ENCODE results near the gene FBN1. TPM values are rescaled to one million over a fixed set of nuclear protein-coding genes. Genes with fewer than 3 reads are reported as not detected.

Gene FBN1
- total and polyA plus RNA-seq, 2 of the 13 experiments (the other 11 are each of a cell fraction or from before 2014, with no cell fraction given), result 1.5 to 3.0 TPM

DNA sequence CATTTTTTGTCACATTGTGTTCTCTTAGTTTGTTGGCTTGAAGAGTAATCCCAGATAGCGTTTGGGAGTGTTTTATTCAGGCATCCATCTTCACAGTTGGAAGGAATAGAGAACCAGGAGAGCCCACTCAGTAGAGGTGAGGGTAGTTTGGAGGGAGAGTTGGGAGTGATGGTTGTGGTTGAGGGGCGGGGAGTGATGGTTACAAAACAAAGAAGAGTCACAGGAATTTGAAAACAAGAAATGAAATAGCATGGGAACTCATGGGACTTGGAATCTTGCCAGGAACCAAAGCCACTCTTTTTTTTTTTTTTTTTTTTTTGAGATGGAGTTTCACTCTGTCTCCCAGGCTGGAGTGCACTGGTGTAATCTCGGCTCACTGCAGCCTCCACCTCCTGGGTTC is 278.0 kb downstream of the FBN1 start:
- Histone ChIP-seq H3K4me1 (ENCODE audit: insufficient read depth, low read length) (no peaks in the 10 kb centered on the region), H3K9me3 (ENCODE audit: low read length) (no peaks in the 10 kb centered on the region), H3K4me2 (ENCODE audit: low read depth, low read length) (no peak overlapping the region), H4K20me1 (ENCODE audit: insufficient read depth, low read length) (no peaks in the 10 kb centered on the region), H3K27ac (ENCODE audit: extremely low read length, insufficient read depth, low read length) (no peak overlapping the region), H3K9ac (ENCODE audit: insufficient read depth, low read depth, low read length) (no peak overlapping the region), H3K4me3 (replicated peaks in 1 of 3; ENCODE audit: insufficient read depth in 1 of 3, low read depth in 2 of 3, low read length in 3 of 3) (no peak overlapping the region), H3K27me3 (ENCODE audit: control insufficient read depth in 1 of 2, insufficient read depth in 2 of 2, low read length in 2 of 2) (no peaks in the 10 kb centered on the region), H2AFZ (ENCODE audit: low read length) (no peak overlapping the region), H3K79me2 (ENCODE audit: insufficient read depth, low read length) (no peaks in the 10 kb centered on the region), H3K36me3 (replicated peaks in 1 of 2; ENCODE audit: control insufficient read depth in 1 of 2, insufficient read depth in 2 of 2, low read length in 2 of 2) (no peaks in the 10 kb centered on the region)
- ATAC-seq (no peak), DNase-seq (ENCODE audit: low spot score) (no peak), FAIRE-seq (no peak)
- POLR2A ChIA-PET, result no interaction called here
- CTCF ChIA-PET (ENCODE audit: low intra/inter-chr PET ratio, low total read pairs), result no interaction called here
- BruUV-seq (replicated peaks), result no TSS peak
- in situ Hi-C loops (cut with HindIII; ENCODE audit: extremely low pct_ligation_motif_present, low pct_unique_long_range_greater_than_20kb) (loop anchor here (25.0 kb wide), 1 partner anchor 470 kb away; no protein-coding TSS in a partner anchor), intact Hi-C loops (cut with micrococcal nuclease; ENCODE audit: unreplicated experiment) (loop anchor here (5.0 kb wide), 1 partner anchor 140 kb away; no protein-coding TSS in a partner anchor)
- WGBS (ENCODE audit: low lambda C conversion rate), result 6% methylated on average over 3 of the region's 3 CpGs
- TF ChIP-seq SRF (IDR thresholded peaks at IDR 0.05; ENCODE audit: low read depth, low read length) (no peak), ZNF333 (CRISPR knock-in tag; IDR thresholded peaks at IDR 0.05; ENCODE audit: borderline replicate concordance) (no peak), REL (CRISPR knock-in tag; conservative IDR thresholded peaks at IDR 0.05) (no peak), TP53 (CRISPR knock-in tag; conservative IDR thresholded peaks at IDR 0.05) (no peak), ATF1 (CRISPR knock-in tag; IDR thresholded peaks at IDR 0.05) (no peak), ZNF746 (CRISPR knock-in tag; IDR thresholded peaks at IDR 0.05) (no peak), ARNTL (CRISPR knock-in tag; IDR thresholded peaks at IDR 0.05) (no peak), TBX2 (CRISPR knock-in tag; IDR thresholded peaks at IDR 0.05; ENCODE audit: borderline replicate concordance) (no peak), ZC3H13 (CRISPR knock-in tag; IDR thresholded peaks at IDR 0.05) (no peak)
- TF ChIP-seq, protein P1, sequence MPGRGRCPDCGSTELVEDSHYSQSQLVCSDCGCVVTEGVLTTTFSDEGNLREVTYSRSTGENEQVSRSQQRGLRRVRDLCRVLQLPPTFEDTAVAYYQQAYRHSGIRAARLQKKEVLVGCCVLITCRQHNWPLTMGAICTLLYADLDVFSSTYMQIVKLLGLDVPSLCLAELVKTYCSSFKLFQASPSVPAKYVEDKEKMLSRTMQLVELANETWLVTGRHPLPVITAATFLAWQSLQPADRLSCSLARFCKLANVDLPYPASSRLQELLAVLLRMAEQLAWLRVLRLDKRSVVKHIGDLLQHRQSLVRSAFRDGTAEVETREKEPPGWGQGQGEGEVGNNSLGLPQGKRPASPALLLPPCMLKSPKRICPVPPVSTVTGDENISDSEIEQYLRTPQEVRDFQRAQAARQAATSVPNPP (CRISPR knock-in tag; IDR thresholded peaks at IDR 0.05), result no peak
- TF ChIP-seq, protein P2, sequence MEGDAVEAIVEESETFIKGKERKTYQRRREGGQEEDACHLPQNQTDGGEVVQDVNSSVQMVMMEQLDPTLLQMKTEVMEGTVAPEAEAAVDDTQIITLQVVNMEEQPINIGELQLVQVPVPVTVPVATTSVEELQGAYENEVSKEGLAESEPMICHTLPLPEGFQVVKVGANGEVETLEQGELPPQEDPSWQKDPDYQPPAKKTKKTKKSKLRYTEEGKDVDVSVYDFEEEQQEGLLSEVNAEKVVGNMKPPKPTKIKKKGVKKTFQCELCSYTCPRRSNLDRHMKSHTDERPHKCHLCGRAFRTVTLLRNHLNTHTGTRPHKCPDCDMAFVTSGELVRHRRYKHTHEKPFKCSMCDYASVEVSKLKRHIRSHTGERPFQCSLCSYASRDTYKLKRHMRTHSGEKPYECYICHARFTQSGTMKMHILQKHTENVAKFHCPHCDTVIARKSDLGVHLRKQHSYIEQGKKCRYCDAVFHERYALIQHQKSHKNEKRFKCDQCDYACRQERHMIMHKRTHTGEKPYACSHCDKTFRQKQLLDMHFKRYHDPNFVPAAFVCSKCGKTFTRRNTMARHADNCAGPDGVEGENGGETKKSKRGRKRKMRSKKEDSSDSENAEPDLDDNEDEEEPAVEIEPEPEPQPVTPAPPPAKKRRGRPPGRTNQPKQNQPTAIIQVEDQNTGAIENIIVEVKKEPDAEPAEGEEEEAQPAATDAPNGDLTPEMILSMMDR (CRISPR knock-in tag; IDR thresholded peaks at IDR 0.05), result no peak
- TF ChIP-seq, protein P3, sequence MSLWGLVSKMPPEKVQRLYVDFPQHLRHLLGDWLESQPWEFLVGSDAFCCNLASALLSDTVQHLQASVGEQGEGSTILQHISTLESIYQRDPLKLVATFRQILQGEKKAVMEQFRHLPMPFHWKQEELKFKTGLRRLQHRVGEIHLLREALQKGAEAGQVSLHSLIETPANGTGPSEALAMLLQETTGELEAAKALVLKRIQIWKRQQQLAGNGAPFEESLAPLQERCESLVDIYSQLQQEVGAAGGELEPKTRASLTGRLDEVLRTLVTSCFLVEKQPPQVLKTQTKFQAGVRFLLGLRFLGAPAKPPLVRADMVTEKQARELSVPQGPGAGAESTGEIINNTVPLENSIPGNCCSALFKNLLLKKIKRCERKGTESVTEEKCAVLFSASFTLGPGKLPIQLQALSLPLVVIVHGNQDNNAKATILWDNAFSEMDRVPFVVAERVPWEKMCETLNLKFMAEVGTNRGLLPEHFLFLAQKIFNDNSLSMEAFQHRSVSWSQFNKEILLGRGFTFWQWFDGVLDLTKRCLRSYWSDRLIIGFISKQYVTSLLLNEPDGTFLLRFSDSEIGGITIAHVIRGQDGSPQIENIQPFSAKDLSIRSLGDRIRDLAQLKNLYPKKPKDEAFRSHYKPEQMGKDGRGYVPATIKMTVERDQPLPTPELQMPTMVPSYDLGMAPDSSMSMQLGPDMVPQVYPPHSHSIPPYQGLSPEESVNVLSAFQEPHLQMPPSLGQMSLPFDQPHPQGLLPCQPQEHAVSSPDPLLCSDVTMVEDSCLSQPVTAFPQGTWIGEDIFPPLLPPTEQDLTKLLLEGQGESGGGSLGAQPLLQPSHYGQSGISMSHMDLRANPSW (CRISPR knock-in tag; IDR thresholded peaks at IDR 0.05; ENCODE audit: borderline replicate concordance), result no peak
- TF ChIP-seq, protein P4, sequence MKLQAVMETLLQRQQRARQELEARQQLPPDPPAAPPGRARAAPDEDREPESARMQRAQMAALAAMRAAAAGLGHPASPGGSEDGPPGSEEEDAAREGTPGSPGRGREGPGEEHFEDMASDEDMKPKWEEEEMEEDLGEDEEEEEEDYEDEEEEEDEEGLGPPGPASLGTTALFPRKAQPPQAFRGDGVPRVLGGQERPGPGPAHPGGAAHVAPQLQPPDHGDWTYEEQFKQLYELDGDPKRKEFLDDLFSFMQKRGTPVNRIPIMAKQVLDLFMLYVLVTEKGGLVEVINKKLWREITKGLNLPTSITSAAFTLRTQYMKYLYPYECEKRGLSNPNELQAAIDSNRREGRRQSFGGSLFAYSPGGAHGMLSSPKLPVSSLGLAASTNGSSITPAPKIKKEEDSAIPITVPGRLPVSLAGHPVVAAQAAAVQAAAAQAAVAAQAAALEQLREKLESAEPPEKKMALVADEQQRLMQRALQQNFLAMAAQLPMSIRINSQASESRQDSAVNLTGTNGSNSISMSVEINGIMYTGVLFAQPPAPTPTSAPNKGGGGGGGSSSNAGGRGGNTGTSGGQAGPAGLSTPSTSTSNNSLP (IDR thresholded peaks at IDR 0.05; ENCODE audit: low read depth, low read length), result no peak
- TF ChIP-seq, protein P5, sequence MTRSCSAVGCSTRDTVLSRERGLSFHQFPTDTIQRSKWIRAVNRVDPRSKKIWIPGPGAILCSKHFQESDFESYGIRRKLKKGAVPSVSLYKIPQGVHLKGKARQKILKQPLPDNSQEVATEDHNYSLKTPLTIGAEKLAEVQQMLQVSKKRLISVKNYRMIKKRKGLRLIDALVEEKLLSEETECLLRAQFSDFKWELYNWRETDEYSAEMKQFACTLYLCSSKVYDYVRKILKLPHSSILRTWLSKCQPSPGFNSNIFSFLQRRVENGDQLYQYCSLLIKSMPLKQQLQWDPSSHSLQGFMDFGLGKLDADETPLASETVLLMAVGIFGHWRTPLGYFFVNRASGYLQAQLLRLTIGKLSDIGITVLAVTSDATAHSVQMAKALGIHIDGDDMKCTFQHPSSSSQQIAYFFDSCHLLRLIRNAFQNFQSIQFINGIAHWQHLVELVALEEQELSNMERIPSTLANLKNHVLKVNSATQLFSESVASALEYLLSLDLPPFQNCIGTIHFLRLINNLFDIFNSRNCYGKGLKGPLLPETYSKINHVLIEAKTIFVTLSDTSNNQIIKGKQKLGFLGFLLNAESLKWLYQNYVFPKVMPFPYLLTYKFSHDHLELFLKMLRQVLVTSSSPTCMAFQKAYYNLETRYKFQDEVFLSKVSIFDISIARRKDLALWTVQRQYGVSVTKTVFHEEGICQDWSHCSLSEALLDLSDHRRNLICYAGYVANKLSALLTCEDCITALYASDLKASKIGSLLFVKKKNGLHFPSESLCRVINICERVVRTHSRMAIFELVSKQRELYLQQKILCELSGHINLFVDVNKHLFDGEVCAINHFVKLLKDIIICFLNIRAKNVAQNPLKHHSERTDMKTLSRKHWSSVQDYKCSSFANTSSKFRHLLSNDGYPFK (CRISPR knock-in tag; IDR thresholded peaks at IDR 0.05; ENCODE audit: borderline replicate concordance), result no peak
